Measurements from ENCODE around the gene CDK5RAP1.

The CDK5RAP1 gene

DNA sequence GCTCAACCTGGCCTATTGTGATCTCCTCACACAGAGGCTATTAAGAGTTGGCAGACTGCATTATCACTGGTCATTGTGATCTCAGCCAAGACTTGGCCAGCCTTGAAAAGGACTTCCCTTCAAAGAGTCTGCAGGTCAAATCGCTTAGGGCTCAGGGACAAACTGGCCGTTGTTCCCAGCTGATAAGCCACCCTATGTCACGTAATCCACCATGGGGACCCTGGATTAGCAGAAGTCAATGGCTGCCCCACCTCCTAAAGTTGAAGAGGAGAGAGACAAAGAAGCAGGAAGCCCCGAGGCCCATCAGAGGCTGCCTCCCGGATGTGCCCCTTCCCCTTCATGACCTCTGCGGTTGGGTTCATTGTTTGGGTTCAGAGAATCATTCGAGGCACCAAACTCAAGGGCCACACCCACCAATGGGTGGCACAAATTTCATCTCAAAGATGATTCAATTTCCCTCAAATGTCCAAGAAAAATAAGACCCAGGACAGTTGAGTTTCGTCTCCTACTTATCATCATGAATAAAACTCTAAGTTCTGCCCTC lies 61.7 kb downstream of the CDK5RAP1 start:
- POLR2A ChIA-PET, result no interaction called here
- TF ChIP-seq SUZ12 (IDR thresholded peaks at IDR 0.05), result no peak
- no peak for TF ChIP-seq NFRKB (IDR thresholded peaks at IDR 0.05)
- TF ChIP-seq FOXK2 (IDR thresholded peaks at IDR 0.05), result no peak
- TF ChIP-seq CTBP1 (IDR thresholded peaks at IDR 0.05; ENCODE audit: borderline replicate concordance), result no peak
- TF ChIP-seq ARNT (IDR thresholded peaks at IDR 0.05), result no peak
- no peak for TF ChIP-seq LEF1 (IDR thresholded peaks at IDR 0.05; ENCODE audit: borderline replicate concordance)
- no peak for TF ChIP-seq SP1 (IDR thresholded peaks at IDR 0.05)
- TF ChIP-seq, protein P1, sequence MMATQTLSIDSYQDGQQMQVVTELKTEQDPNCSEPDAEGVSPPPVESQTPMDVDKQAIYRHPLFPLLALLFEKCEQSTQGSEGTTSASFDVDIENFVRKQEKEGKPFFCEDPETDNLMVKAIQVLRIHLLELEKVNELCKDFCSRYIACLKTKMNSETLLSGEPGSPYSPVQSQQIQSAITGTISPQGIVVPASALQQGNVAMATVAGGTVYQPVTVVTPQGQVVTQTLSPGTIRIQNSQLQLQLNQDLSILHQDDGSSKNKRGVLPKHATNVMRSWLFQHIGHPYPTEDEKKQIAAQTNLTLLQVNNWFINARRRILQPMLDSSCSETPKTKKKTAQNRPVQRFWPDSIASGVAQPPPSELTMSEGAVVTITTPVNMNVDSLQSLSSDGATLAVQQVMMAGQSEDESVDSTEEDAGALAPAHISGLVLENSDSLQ (IDR thresholded peaks at IDR 0.05), result no peak
- TF ChIP-seq BHLHE40 (IDR thresholded peaks at IDR 0.05; ENCODE audit: borderline replicate concordance), result no peak
- no peak for DNase-seq (ENCODE audit: extremely low spot score)
- CTCF ChIA-PET, result no interaction called here

DNA sequence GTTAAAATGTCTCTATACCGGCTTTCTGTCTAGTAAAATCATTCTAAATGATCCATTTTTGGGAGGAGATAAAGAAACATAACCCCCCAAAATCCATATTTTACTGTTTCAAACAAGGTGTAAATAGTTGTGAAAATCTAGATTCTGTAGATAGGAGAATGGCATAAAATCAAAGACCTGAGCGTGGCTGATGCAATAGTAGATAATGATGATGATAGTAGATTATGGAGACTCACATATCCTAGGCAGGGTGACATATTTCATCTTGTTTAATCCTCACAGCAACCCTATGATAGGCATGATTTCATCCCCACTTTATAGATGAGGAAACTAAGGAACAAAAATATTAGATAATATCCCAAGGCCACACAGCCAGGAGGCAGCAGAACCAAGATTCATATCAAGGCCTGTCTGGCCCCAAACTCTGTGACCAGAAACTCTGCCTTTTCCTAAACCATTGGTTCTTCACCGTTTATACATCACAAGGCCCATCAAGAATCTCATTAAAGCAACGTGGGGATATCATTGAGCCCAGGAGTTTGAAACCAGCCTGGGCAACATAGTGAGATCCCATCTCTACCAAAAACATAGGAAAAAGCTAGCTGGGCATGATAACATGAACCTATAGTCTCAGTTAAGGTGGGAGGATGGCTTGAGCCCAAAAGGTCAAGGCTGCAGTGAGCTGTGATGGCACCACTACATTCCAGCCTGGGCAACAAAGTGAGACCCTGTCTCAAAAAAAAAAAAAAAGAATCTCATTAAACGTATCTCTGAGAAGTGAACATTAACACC lies 62.7 kb downstream of the CDK5RAP1 start:
- ChIA-PET CTCF (no interaction called here), POLR2A (no interaction called here)
- no peak for DNase-seq (ENCODE audit: extremely low spot score)
- TF ChIP-seq FOXM1 (IDR thresholded peaks at IDR 0.05; ENCODE audit: borderline replicate concordance) (no peak), CTBP1 (IDR thresholded peaks at IDR 0.05; ENCODE audit: borderline replicate concordance) (no peak), FOXA1 (IDR thresholded peaks at IDR 0.05) (no peak), TARDBP (IDR thresholded peaks at IDR 0.05) (no peak), SP1 (IDR thresholded peaks at IDR 0.05) (no peak), BHLHE40 (IDR thresholded peaks at IDR 0.05; ENCODE audit: borderline replicate concordance) (no peak), ZNF384 (IDR thresholded peaks at IDR 0.05) (no peak)
- TF ChIP-seq, protein P1 (IDR thresholded peaks at IDR 0.05), result no peak

DNA sequence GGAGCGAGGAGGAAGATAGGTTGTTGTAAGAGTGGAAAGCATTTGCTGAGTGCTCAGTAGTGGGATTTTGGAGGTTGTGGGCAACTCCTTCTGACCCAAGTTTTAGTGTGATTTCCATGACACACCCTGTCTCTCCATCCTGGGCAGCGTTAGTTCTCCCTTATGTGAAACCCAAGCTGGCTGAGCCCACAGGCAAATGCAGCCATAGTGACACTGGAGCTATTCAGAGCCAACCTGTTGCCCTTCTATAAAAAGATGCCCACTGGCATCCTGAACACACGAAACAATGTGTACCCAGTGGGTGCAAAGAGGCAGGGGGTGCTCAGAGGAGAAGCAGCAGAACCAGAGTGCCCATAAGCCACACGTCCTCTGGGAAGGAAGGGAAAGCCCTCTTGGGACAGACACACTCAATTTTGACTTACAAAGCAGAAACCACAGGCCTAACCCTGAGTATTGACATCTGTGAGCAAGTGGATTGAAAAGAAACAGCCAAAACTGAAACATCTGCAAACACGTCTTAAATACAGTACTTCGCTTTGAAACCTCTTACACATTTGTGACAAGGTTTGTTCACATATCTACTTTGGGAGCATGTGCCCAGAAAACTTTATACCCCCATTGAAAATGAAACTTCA lies 63.7 kb downstream of the CDK5RAP1 start:
- no peak for DNase-seq (ENCODE audit: extremely low spot score)
- POLR2A ChIA-PET, result no interaction called here
- CTCF ChIA-PET, result no interaction called here
- TF ChIP-seq SUZ12 (IDR thresholded peaks at IDR 0.05), result no peak
- no peak for TF ChIP-seq FOXA1 (IDR thresholded peaks at IDR 0.05)
- no peak for TF ChIP-seq ZNF384 (IDR thresholded peaks at IDR 0.05)
- no peak for TF ChIP-seq NFRKB (IDR thresholded peaks at IDR 0.05)
- no peak for TF ChIP-seq ELF4 (IDR thresholded peaks at IDR 0.05)
- TF ChIP-seq HDGF (IDR thresholded peaks at IDR 0.05; ENCODE audit: borderline replicate concordance), result no peak
- no peak for TF ChIP-seq ARNT (IDR thresholded peaks at IDR 0.05)
- TF ChIP-seq, protein P1 (IDR thresholded peaks at IDR 0.05), result no peak
- no peak for TF ChIP-seq L3MBTL2 (conservative IDR thresholded peaks at IDR 0.05)
- no peak for TF ChIP-seq LEF1 (IDR thresholded peaks at IDR 0.05; ENCODE audit: borderline replicate concordance)
- TF ChIP-seq TARDBP (IDR thresholded peaks at IDR 0.05), result no peak
- no peak for TF ChIP-seq FOXK2 (IDR thresholded peaks at IDR 0.05)

DNA sequence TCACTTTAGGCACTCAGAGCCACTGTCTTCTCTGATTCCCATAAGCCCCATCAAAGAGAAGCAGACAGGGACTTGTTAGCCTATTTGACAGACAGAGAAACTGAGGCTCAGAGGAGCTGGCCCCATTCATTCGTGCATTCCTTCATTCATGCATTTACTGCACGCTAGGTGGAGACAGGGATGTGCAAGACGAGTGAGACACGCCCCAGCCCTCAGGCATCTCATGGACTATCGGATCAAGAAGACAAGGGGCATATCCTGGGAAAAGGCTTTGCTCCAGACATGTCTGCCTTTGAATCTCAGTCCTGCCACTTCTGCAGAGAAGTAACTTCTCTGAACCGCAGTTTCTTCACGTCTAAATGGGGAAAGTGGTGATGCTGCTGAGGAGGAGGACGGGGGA lies 64.2 kb downstream of the CDK5RAP1 start:
- ChIA-PET CTCF (no interaction called here), POLR2A (no interaction called here)
- DNase-seq (ENCODE audit: extremely low spot score), result no peak
- no peak for TF ChIP-seq TARDBP (IDR thresholded peaks at IDR 0.05)
- TF ChIP-seq CTBP1 (IDR thresholded peaks at IDR 0.05; ENCODE audit: borderline replicate concordance), result no peak
- TF ChIP-seq L3MBTL2 (conservative IDR thresholded peaks at IDR 0.05), result no peak
- TF ChIP-seq FOXA1 (IDR thresholded peaks at IDR 0.05), result no peak
- TF ChIP-seq HDGF (IDR thresholded peaks at IDR 0.05; ENCODE audit: borderline replicate concordance), result no peak
- no peak for TF ChIP-seq ZNF384 (IDR thresholded peaks at IDR 0.05)
- no peak for TF ChIP-seq FOXK2 (IDR thresholded peaks at IDR 0.05)
- no peak for TF ChIP-seq SUZ12 (IDR thresholded peaks at IDR 0.05)
- no peak for TF ChIP-seq NFRKB (IDR thresholded peaks at IDR 0.05)
- no peak for TF ChIP-seq SP1 (IDR thresholded peaks at IDR 0.05)
- no peak for TF ChIP-seq FOXM1 (IDR thresholded peaks at IDR 0.05; ENCODE audit: borderline replicate concordance)
- TF ChIP-seq ARNT (IDR thresholded peaks at IDR 0.05), result no peak
- TF ChIP-seq, protein P1 (IDR thresholded peaks at IDR 0.05), result no peak
- no peak for TF ChIP-seq BHLHE40 (IDR thresholded peaks at IDR 0.05; ENCODE audit: borderline replicate concordance)

DNA sequence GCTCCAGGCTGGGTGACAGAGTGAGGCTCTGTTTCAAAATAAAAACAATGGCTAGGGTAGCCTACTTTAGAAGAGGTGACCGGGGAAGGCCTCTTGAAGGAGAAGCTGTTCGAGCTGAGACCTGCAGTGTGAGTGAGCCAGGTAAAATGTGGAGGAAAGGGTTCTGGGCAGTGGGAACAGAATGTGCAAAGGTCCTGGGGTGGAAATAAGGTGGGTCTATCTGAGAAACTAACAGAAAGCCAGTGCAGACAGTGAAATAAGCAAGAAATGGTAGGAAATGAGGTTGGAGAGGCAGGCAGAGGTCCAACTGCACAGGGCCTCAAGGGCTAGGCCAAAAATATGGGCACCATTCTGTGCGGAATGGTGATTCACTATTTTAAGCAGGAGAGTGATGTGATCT lies 64.9 kb downstream of the CDK5RAP1 start:
- DNase-seq (ENCODE audit: extremely low spot score), result no peak
- CTCF ChIA-PET, result no interaction called here
- POLR2A ChIA-PET, result no interaction called here
- TF ChIP-seq, protein P1 (IDR thresholded peaks at IDR 0.05), result no peak
- no peak for TF ChIP-seq SUZ12 (IDR thresholded peaks at IDR 0.05)
- no peak for TF ChIP-seq NFRKB (IDR thresholded peaks at IDR 0.05)
- TF ChIP-seq ELF4 (IDR thresholded peaks at IDR 0.05), result no peak
- TF ChIP-seq HDGF (IDR thresholded peaks at IDR 0.05; ENCODE audit: borderline replicate concordance), result no peak
- TF ChIP-seq SP1 (IDR thresholded peaks at IDR 0.05), result no peak
- no peak for TF ChIP-seq TARDBP (IDR thresholded peaks at IDR 0.05)
- TF ChIP-seq CTBP1 (IDR thresholded peaks at IDR 0.05; ENCODE audit: borderline replicate concordance), result no peak
- no peak for TF ChIP-seq L3MBTL2 (conservative IDR thresholded peaks at IDR 0.05)
- no peak for TF ChIP-seq FOXK2 (IDR thresholded peaks at IDR 0.05)
- no peak for TF ChIP-seq BHLHE40 (IDR thresholded peaks at IDR 0.05; ENCODE audit: borderline replicate concordance)
